NCI-H146 treated with DMSO at 0.1 percent for 48 hours (cell line): ENCODE data around the gene IQCE.
"Not testable (repeated sequence)": the region's sequence is repeated elsewhere in the genome, so short reads cannot be mapped to it uniquely, and the experiment has no call there.

ENCODE experiments used
- DNase-seq: peaks from one replicate; lab custom pipeline; 2025; ENCODE audit not compliant: unreplicated experiment; lab: John Stamatoyannopoulos, UW

The IQCE gene

GRCh38 chr7:2531796-2532110 lies 27.0 kb upstream of the IQCE start:
- DNase-seq: not testable (repeated sequence)

- DNase-seq: not testable (repeated sequence)
These were observed 26.5 kb upstream of the IQCE start for GRCh38 chr7:2532199-2532772.

GRCh38 chr7:2532816-2533215 lies 26.0 kb upstream of the IQCE start:
- not testable (repeated sequence) for DNase-seq

GRCh38 chr7:2533566-2533965 lies 25.2 kb upstream of the IQCE start:
- DNase-seq: not testable (repeated sequence)

- DNase-seq: not testable (repeated sequence)
These were observed 24.6 kb upstream of the IQCE start for GRCh38 chr7:2534214-2534613.

GRCh38 chr7:2535872-2536627 lies 22.7 kb upstream of the IQCE start:
- peak; percentile 25 for DNase-seq

GRCh38 chr7:2537981-2538851 lies 20.6 kb upstream of the IQCE start:
- DNase-seq: no peak

GRCh38 chr7:2539031-2539911 lies 19.5 kb upstream of the IQCE start:
- no peak for DNase-seq

- no peak for DNase-seq
These were observed 18.6 kb upstream of the IQCE start for GRCh38 chr7:2540133-2540532.

- DNase-seq: no peak
These were observed 18.1 kb upstream of the IQCE start for GRCh38 chr7:2540641-2541051.

GRCh38 chr7:2541291-2542010 lies 17.3 kb upstream of the IQCE start:
- no peak for DNase-seq

GRCh38 chr7:2542011-2542915 lies 16.5 kb upstream of the IQCE start:
- DNase-seq: no peak

- DNase-seq: no peak
These were observed 15.6 kb upstream of the IQCE start for GRCh38 chr7:2542916-2543871.

- DNase-seq: no peak
These were observed 14.1 kb upstream of the IQCE start for GRCh38 chr7:2544541-2545188.

GRCh38 chr7:2545746-2546425 lies 12.9 kb upstream of the IQCE start:
- DNase-seq: no peak

- no peak for DNase-seq
These were observed 11.8 kb upstream of the IQCE start for GRCh38 chr7:2546776-2547586.
